GM12878 (cell line): Measurements from ENCODE around the gene CPSF6. TPM values are rescaled to one million over a fixed set of nuclear protein-coding genes. Genes with fewer than 3 reads are reported as not detected.
A peak's percentile ranks its signal among the peaks of the same experiment; 100 is the strongest.

Experiments used
- ATAC-seq: fragments of 200-7000 bp; cut with Tn5 transposase; 3 replicates; pipeline ENCODE4 v1.9.1; 2020; ENCODE audit warnings: mild to moderate bottlenecking, moderate library complexity
- BruUV-seq: library from RNA; stranded (reverse); fragments of 400-500 nt; replicated peaks from 2 replicates; lab custom pipeline; 2021; lab: Mats Ljungman, UMichigan
- CTCF ChIA-PET: fragments of 300-600 bp; sonication (Branson Sonifier 250); formaldehyde crosslinking; extraction: SDS; loops from one replicate; lab custom pipeline; 2021; ENCODE audit warnings: inconsistent platforms; lab: Yijun Ruan, JAX
- POLR2A ChIA-PET: fragments of 350-600 bp; formaldehyde crosslinking; extraction: SDS; loops from one replicate; lab custom pipeline; 2021; ENCODE audit warnings: inconsistent platforms; lab: Charles Lee
- RAD21 ChIA-PET: fragments of 300-600 bp; sonication (Branson Sonifier 250); formaldehyde crosslinking; loops from one replicate; lab custom pipeline; 2023; ENCODE audit warnings: antibody characterized with exemption; ENCODE audit not compliant: unreplicated experiment; lab: Charles Lee
- SMC1A ChIA-PET: fragments of 300-600 bp; sonication (Branson Sonifier 250); formaldehyde crosslinking; loops from one replicate; lab custom pipeline; 2023; ENCODE audit not compliant: unreplicated experiment, uncharacterized antibody; lab: Charles Lee
- DNase-seq: peaks from one replicate; pipeline ENCODE4 v3.0.0-alpha.2; 2011; ENCODE audit warnings: low read depth, low spot score
- FAIRE-seq: peaks from 3 replicates; lab custom pipeline; 2011; peaks lifted over from hg19 to GRCh38; lab: Jason Lieb, UNC
- H2AFZ ChIP-seq: 2 replicates; pipeline ENCODE4 v1.6.0; 2011; ENCODE audit warnings: low read depth, low read length, control low read depth; ENCODE audit not compliant: control insufficient read depth
- H3K27ac ChIP-seq: 2 replicates; pipeline ENCODE4 v1.5.1; 2011; ENCODE audit warnings: control low read depth; ENCODE audit not compliant: control insufficient read depth, insufficient read depth
- H3K27me3 ChIP-seq, 2 experiments: replicated peaks in 1 of 2; 2 replicates each; pipeline versions ENCODE4 v1.6.0 to v1.6.1; 2011; ENCODE audit warnings: low read length in 1 of 2; ENCODE audit not compliant: control insufficient read depth in 2 of 2, insufficient read depth in 2 of 2
- H3K36me3 ChIP-seq, 2 experiments: 2 replicates each; pipeline ENCODE4 v1.5.1; 2011; ENCODE audit warnings: low read length in 1 of 2; ENCODE audit not compliant: control insufficient read depth in 2 of 2, insufficient read depth in 2 of 2
- H3K4me1 ChIP-seq: 2 replicates; pipeline ENCODE4 v1.6.1; 2011; ENCODE audit warnings: mild to moderate bottlenecking, low read length, moderate library complexity, mixed read lengths; ENCODE audit not compliant: control insufficient read depth, insufficient read depth
- H3K4me2 ChIP-seq: 2 replicates; pipeline ENCODE4 v1.6.0; 2011; ENCODE audit warnings: control low read depth; ENCODE audit not compliant: control insufficient read depth, insufficient read depth
- H3K4me3 ChIP-seq: fragments of 200-600 bp; sonication (generic); 2 replicates; pipeline ENCODE4 v1.5.1; 2016
- H3K79me2 ChIP-seq: 2 replicates; pipeline ENCODE4 v1.6.0; 2011; ENCODE audit warnings: low read length; ENCODE audit not compliant: control insufficient read depth, insufficient read depth
- H3K9ac ChIP-seq: 2 replicates; pipeline ENCODE4 v1.8.0; 2011; ENCODE audit warnings: low read length, control low read depth, mixed read lengths; ENCODE audit not compliant: control insufficient read depth, insufficient read depth
- H3K9me3 ChIP-seq: replicated peaks from 3 replicates; pipeline ENCODE4 v1.5.1; 2011; ENCODE audit warnings: mild to moderate bottlenecking, low read length; ENCODE audit not compliant: control insufficient read depth, insufficient read depth
- H4K20me1 ChIP-seq: 2 replicates; pipeline ENCODE4 v1.6.0; 2011; ENCODE audit not compliant: control insufficient read depth, insufficient read depth
- ATF7 ChIP-seq: fragments of 450-650 bp; IDR thresholded peaks from 2 replicates; pipeline ENCODE4 v1.6.1; 2016; ENCODE audit warnings: low read depth, mild to moderate bottlenecking
- FOXK2 ChIP-seq: fragments of 450-650 bp; IDR thresholded peaks from 2 replicates; pipeline ENCODE4 v1.6.1; 2017; ENCODE audit warnings: mild to moderate bottlenecking, moderate library complexity
- HDAC6 ChIP-seq: fragments of 200-600 bp; sonication (generic); IDR thresholded peaks from one replicate; pipeline ENCODE4 v1.8.0; 2017; ENCODE audit warnings: antibody characterized with exemption; ENCODE audit not compliant: unreplicated experiment
- IKZF2 ChIP-seq, 2 experiments: fragments of 450-650 bp; IDR thresholded peaks; 2 replicates each; pipeline ENCODE4 v1.6.1; 2017; ENCODE audit warnings: mild to moderate bottlenecking in 2 of 2, moderate library complexity in 2 of 2
- JUND ChIP-seq: IDR thresholded peaks from 2 replicates; pipeline ENCODE4 v1.6.1; 2012; ENCODE audit warnings: low read depth, mild to moderate bottlenecking, low read length, improper control_type of control experiment, moderate library complexity
- KAT2A ChIP-seq: conservative IDR thresholded peaks from 2 replicates; pipeline ENCODE4 v1.6.1; 2011; ENCODE audit warnings: low read depth, low read length; ENCODE audit not compliant: control insufficient read depth
- KDM1A ChIP-seq: fragments of 200-600 bp; sonication (generic); IDR thresholded peaks from 2 replicates; pipeline ENCODE4 v1.6.1; 2016; ENCODE audit warnings: borderline replicate concordance
- POLR2A ChIP-seq: IDR thresholded peaks from 2 replicates; pipeline ENCODE4 v1.6.1; 2011; ENCODE audit warnings: low read depth, mild to moderate bottlenecking, low read length
- RAD21 ChIP-seq: IDR thresholded peaks from 2 replicates; pipeline ENCODE4 v1.6.1; 2011; ENCODE audit warnings: mild to moderate bottlenecking, low read depth, low read length, moderate library complexity; ENCODE audit not compliant: insufficient read depth
- SMAD5 ChIP-seq: IDR thresholded peaks from 2 replicates; pipeline ENCODE4 v1.6.1; 2016; ENCODE audit warnings: antibody characterized with exemption, low read depth
- SMC3 ChIP-seq: IDR thresholded peaks from 2 replicates; pipeline ENCODE4 v1.6.1; 2011; ENCODE audit warnings: low read length, improper control_type of control experiment, borderline replicate concordance
- SREBF1 ChIP-seq: IDR thresholded peaks from 2 replicates; pipeline ENCODE4 v1.6.1; 2012; ENCODE audit warnings: mild to moderate bottlenecking, low read length
- SRF ChIP-seq, 2 experiments: IDR thresholded peaks; 2 replicates each; pipeline ENCODE4 v1.6.1; 2011; ENCODE audit warnings: low read depth in 2 of 2, low read length in 2 of 2, mild to moderate bottlenecking in 1 of 2, moderate library complexity in 1 of 2
- ZBED1 ChIP-seq: IDR thresholded peaks from 2 replicates; pipeline ENCODE4 v1.6.1; 2016; ENCODE audit warnings: borderline replicate concordance
- ZNF622 ChIP-seq: fragments of 450-650 bp; IDR thresholded peaks from 2 replicates; pipeline ENCODE4 v1.6.1; 2017; ENCODE audit warnings: mild to moderate bottlenecking, inconsistent platforms
- WGBS: methylation state at CpG from one replicate; pipeline ENCODE4 v1.1.6; 2016; ENCODE audit warnings: low lambda C conversion rate; ENCODE audit not compliant: insufficient replicate concordance, insufficient coverage; ENCODE audit errors: missing lambda C conversion rate; 5-methylcytosine and 5-hydroxymethylcytosine counted together
- in situ Hi-C: fragments of 300-500 bp; cut with MboI; formaldehyde crosslinking; loops from 9 replicates; pipeline ENCODE4 v1.14.3; 2018; ENCODE audit warnings: mixed read lengths
- intact Hi-C: fragments of 100-400 bp; cut with micrococcal nuclease; formaldehyde crosslinking; loops from one replicate; pipeline ENCODE4 v1.14.2; 2022; ENCODE audit not compliant: unreplicated experiment
- polyA plus RNA-seq, 11 experiments: library from polyadenylated mRNA; depleted of rRNA in 4 of 11; unstranded in 6 of 11; stranded (reverse) in 5 of 11; fragments of >200 nt; fragmentation: Nextera tagmentation in 4 of 11; fragmentation: Illumina TruSeq in 1 of 11; extraction: Ambion mirVana in 4 of 11; extraction: Trizol in 1 of 11; gene quantifications; 1 replicate in 1 of 11; 2 replicates in 10 of 11; pipeline versions ENCODE4 v1.2.1 to v1.2.3, GENCODE V29; 2011 to 2016; ENCODE audit warnings: inconsistent platforms in 2 of 11, missing spikeins in 2 of 11, low read depth in 1 of 11
- total RNA-seq, 4 experiments: library from RNA; depleted of rRNA in 3 of 4; stranded (reverse); fragments of >200 nt in 3 of 4; fragmentation: Illumina TruSeq in 1 of 4; extraction: Trizol in 1 of 4; gene quantifications; 2 replicates each; pipeline versions ENCODE4 v1.2.1 to v1.2.3, GENCODE V29; 2013 to 2021
- TF ChIP-seq, protein P1 (sequence below): fragments of 450-650 bp; IDR thresholded peaks from 2 replicates; pipeline ENCODE4 v1.6.1; 2018; ENCODE audit warnings: mild to moderate bottlenecking, low read depth, moderate library complexity; ENCODE audit not compliant: partially characterized antibody
- TF ChIP-seq, protein P2 (sequence below): fragments of 450-650 bp; IDR thresholded peaks from 2 replicates; pipeline ENCODE4 v1.6.1; 2017; ENCODE audit warnings: mild to moderate bottlenecking, moderate library complexity

Gene CPSF6
- total and polyA plus RNA-seq, 10 of the 15 experiments (the other 5 are each of a cell fraction or from before 2014, with no cell fraction given) = 40.9 to 150 (median 79.1) TPM

- ChIA-PET SMC1A (interaction anchor here (0.5 to 1.6 kb wide), 5 partner anchors 22 to 411 kb away, joined by 3 to 5 read pairs (median 4); no protein-coding TSS in a partner anchor), RAD21 (interaction anchor here (2.2 kb wide), 1 partner anchor 41 kb away, joined by 9 read pairs; no protein-coding TSS in a partner anchor), CTCF (interaction anchor here (0.7 to 2.9 kb wide), 7 partner anchors 12 to 58 kb away, joined by 3 to 21 read pairs (median 4); no protein-coding TSS in a partner anchor), POLR2A (no interaction called here)
- H3K4me1 ChIP-seq = no peaks in the 10 kb centered on the region
- WGBS = 44% methylated on average over 4 of the region's 4 CpGs
- H3K79me2 ChIP-seq = no peaks in the 10 kb centered on the region
- no peak overlapping the region for H3K4me2 ChIP-seq
- in situ Hi-C loops = no loop called here
- H3K36me3 ChIP-seq = no peaks in the 10 kb centered on the region
- no peak overlapping the region for H3K4me3 ChIP-seq
- BruUV-seq = no TSS peak
- no peak overlapping the region for H2AFZ ChIP-seq
- peak; percentile 45; the same call in 2 of the 3 replicates for ATAC-seq
- no peaks in the 10 kb centered on the region for H3K27me3 ChIP-seq
- no peak for DNase-seq
- peaks cover 4% of the 10 kb centered on the region for H3K9me3 ChIP-seq
- H4K20me1 ChIP-seq = no peaks in the 10 kb centered on the region
- no peak overlapping the region for H3K27ac ChIP-seq
- no peak for FAIRE-seq
- H3K9ac ChIP-seq = no peak overlapping the region
- intact Hi-C loops = loop anchor here (2.0 kb wide), 1 partner anchor 42 kb away; no protein-coding TSS in a partner anchor
- TF ChIP-seq ATF7 = 0 out of 2 replicates have a peak, but pooled peaks have one; percentile 24
- TF ChIP-seq KDM1A = no peak
- no peak for TF ChIP-seq JUND
- TF ChIP-seq POLR2A = no peak
- TF ChIP-seq SMC3 = peak; percentile 39; the same call in 1 of the 2 replicates
- TF ChIP-seq, protein P1, sequence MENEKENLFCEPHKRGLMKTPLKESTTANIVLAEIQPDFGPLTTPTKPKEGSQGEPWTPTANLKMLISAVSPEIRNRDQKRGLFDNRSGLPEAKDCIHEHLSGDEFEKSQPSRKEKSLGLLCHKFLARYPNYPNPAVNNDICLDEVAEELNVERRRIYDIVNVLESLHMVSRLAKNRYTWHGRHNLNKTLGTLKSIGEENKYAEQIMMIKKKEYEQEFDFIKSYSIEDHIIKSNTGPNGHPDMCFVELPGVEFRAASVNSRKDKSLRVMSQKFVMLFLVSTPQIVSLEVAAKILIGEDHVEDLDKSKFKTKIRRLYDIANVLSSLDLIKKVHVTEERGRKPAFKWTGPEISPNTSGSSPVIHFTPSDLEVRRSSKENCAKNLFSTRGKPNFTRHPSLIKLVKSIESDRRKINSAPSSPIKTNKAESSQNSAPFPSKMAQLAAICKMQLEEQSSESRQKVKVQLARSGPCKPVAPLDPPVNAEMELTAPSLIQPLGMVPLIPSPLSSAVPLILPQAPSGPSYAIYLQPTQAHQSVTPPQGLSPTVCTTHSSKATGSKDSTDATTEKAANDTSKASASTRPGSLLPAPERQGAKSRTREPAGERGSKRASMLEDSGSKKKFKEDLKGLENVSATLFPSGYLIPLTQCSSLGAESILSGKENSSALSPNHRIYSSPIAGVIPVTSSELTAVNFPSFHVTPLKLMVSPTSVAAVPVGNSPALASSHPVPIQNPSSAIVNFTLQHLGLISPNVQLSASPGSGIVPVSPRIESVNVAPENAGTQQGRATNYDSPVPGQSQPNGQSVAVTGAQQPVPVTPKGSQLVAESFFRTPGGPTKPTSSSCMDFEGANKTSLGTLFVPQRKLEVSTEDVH = no peak
- TF ChIP-seq SRF (IDR thresholded peaks at IDR 0.05; ENCODE audit: low read depth in 2 of 2, low read length in 2 of 2) = no peak
- no peak for TF ChIP-seq FOXK2
- TF ChIP-seq ZNF622 = no peak
- no peak for TF ChIP-seq SMAD5
- TF ChIP-seq KAT2A = no peak
- 0 out of 2 replicates have a peak, but pooled peaks have one; percentile 21 for TF ChIP-seq RAD21
- TF ChIP-seq, protein P2, sequence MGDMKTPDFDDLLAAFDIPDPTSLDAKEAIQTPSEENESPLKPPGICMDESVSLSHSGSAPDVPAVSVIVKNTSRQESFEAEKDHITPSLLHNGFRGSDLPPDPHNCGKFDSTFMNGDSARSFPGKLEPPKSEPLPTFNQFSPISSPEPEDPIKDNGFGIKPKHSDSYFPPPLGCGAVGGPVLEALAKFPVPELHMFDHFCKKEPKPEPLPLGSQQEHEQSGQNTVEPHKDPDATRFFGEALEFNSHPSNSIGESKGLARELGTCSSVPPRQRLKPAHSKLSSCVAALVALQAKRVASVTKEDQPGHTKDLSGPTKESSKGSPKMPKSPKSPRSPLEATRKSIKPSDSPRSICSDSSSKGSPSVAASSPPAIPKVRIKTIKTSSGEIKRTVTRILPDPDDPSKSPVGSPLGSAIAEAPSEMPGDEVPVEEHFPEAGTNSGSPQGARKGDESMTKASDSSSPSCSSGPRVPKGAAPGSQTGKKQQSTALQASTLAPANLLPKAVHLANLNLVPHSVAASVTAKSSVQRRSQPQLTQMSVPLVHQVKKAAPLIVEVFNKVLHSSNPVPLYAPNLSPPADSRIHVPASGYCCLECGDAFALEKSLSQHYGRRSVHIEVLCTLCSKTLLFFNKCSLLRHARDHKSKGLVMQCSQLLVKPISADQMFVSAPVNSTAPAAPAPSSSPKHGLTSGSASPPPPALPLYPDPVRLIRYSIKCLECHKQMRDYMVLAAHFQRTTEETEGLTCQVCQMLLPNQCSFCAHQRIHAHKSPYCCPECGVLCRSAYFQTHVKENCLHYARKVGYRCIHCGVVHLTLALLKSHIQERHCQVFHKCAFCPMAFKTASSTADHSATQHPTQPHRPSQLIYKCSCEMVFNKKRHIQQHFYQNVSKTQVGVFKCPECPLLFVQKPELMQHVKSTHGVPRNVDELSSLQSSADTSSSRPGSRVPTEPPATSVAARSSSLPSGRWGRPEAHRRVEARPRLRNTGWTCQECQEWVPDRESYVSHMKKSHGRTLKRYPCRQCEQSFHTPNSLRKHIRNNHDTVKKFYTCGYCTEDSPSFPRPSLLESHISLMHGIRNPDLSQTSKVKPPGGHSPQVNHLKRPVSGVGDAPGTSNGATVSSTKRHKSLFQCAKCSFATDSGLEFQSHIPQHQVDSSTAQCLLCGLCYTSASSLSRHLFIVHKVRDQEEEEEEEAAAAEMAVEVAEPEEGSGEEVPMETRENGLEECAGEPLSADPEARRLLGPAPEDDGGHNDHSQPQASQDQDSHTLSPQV = no peak
- no peak for TF ChIP-seq HDAC6
- no peak for TF ChIP-seq SREBF1
- no peak for TF ChIP-seq ZBED1
- no peak for TF ChIP-seq IKZF2 (IDR thresholded peaks at IDR 0.05)
Observed at GRCh38 chr12:69196302-69197288, 42.8 kb upstream of the CPSF6 start.
